ENCODE data around the gene SAMHD1.
"Not testable (repeated sequence)": the region's sequence is repeated elsewhere in the genome, so short reads cannot be mapped to it uniquely, and the experiment has no call there.

DNA sequence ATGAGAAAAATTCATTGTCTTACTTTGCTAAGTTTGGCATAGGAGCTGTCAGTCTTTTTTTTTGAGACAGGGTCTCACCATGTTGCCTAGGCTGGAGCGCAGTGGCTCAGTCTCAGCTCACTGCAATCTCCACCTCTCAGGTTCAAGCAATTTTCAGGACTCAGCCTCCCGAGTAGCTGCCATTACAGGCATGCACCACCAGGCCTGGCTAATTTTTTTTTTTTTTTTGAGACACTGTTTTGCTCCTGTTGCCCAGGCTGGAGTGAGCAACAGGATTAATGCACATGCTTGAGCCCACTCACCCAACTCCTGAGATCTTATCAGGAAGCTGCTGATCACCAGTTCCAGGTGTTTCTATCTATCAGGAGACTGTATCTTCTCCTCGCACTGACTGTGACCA, 15.5 kb upstream of the SAMHD1 start:
- TF ChIP-seq, protein P1, sequence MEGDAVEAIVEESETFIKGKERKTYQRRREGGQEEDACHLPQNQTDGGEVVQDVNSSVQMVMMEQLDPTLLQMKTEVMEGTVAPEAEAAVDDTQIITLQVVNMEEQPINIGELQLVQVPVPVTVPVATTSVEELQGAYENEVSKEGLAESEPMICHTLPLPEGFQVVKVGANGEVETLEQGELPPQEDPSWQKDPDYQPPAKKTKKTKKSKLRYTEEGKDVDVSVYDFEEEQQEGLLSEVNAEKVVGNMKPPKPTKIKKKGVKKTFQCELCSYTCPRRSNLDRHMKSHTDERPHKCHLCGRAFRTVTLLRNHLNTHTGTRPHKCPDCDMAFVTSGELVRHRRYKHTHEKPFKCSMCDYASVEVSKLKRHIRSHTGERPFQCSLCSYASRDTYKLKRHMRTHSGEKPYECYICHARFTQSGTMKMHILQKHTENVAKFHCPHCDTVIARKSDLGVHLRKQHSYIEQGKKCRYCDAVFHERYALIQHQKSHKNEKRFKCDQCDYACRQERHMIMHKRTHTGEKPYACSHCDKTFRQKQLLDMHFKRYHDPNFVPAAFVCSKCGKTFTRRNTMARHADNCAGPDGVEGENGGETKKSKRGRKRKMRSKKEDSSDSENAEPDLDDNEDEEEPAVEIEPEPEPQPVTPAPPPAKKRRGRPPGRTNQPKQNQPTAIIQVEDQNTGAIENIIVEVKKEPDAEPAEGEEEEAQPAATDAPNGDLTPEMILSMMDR (CRISPR knock-in tag; IDR thresholded peaks at IDR 0.05): not testable (repeated sequence)
- TF ChIP-seq ATF7 (IDR thresholded peaks at IDR 0.05); ATF7 (CRISPR knock-in tag; IDR thresholded peaks at IDR 0.05); CREB1 (IDR thresholded peaks at IDR 0.05); CREB1 (CRISPR knock-in tag; IDR thresholded peaks at IDR 0.05); ZNF317 (CRISPR knock-in tag; IDR thresholded peaks at IDR 0.05); SNRNP70 (IDR thresholded peaks at IDR 0.05; ENCODE audit: low read depth, low read length); RAD21 (CRISPR knock-in tag; IDR thresholded peaks at IDR 0.05); NFYB (CRISPR knock-in tag; IDR thresholded peaks at IDR 0.05): not testable (repeated sequence)
- TF ChIP-seq, protein P2, sequence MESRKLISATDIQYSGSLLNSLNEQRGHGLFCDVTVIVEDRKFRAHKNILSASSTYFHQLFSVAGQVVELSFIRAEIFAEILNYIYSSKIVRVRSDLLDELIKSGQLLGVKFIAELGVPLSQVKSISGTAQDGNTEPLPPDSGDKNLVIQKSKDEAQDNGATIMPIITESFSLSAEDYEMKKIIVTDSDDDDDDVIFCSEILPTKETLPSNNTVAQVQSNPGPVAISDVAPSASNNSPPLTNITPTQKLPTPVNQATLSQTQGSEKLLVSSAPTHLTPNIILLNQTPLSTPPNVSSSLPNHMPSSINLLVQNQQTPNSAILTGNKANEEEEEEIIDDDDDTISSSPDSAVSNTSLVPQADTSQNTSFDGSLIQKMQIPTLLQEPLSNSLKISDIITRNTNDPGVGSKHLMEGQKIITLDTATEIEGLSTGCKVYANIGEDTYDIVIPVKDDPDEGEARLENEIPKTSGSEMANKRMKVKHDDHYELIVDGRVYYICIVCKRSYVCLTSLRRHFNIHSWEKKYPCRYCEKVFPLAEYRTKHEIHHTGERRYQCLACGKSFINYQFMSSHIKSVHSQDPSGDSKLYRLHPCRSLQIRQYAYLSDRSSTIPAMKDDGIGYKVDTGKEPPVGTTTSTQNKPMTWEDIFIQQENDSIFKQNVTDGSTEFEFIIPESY (CRISPR knock-in tag; IDR thresholded peaks at IDR 0.05): not testable (repeated sequence)
- TF ChIP-seq, protein P3, sequence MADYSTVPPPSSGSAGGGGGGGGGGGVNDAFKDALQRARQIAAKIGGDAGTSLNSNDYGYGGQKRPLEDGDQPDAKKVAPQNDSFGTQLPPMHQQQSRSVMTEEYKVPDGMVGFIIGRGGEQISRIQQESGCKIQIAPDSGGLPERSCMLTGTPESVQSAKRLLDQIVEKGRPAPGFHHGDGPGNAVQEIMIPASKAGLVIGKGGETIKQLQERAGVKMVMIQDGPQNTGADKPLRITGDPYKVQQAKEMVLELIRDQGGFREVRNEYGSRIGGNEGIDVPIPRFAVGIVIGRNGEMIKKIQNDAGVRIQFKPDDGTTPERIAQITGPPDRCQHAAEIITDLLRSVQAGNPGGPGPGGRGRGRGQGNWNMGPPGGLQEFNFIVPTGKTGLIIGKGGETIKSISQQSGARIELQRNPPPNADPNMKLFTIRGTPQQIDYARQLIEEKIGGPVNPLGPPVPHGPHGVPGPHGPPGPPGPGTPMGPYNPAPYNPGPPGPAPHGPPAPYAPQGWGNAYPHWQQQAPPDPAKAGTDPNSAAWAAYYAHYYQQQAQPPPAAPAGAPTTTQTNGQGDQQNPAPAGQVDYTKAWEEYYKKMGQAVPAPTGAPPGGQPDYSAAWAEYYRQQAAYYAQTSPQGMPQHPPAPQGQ (CRISPR knock-in tag; IDR thresholded peaks at IDR 0.05; ENCODE audit: borderline replicate concordance): not testable (repeated sequence)
- TF ChIP-seq, protein P4, sequence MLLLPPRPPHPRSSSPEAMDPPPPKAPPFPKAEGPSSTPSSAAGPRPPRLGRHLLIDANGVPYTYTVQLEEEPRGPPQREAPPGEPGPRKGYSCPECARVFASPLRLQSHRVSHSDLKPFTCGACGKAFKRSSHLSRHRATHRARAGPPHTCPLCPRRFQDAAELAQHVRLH (CRISPR knock-in tag; IDR thresholded peaks at IDR 0.05; ENCODE audit: borderline replicate concordance, low read depth): not testable (repeated sequence)
- TF ChIP-seq, protein P5, sequence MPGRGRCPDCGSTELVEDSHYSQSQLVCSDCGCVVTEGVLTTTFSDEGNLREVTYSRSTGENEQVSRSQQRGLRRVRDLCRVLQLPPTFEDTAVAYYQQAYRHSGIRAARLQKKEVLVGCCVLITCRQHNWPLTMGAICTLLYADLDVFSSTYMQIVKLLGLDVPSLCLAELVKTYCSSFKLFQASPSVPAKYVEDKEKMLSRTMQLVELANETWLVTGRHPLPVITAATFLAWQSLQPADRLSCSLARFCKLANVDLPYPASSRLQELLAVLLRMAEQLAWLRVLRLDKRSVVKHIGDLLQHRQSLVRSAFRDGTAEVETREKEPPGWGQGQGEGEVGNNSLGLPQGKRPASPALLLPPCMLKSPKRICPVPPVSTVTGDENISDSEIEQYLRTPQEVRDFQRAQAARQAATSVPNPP (CRISPR knock-in tag; IDR thresholded peaks at IDR 0.05): not testable (repeated sequence)
- TF ChIP-seq, protein P6, sequence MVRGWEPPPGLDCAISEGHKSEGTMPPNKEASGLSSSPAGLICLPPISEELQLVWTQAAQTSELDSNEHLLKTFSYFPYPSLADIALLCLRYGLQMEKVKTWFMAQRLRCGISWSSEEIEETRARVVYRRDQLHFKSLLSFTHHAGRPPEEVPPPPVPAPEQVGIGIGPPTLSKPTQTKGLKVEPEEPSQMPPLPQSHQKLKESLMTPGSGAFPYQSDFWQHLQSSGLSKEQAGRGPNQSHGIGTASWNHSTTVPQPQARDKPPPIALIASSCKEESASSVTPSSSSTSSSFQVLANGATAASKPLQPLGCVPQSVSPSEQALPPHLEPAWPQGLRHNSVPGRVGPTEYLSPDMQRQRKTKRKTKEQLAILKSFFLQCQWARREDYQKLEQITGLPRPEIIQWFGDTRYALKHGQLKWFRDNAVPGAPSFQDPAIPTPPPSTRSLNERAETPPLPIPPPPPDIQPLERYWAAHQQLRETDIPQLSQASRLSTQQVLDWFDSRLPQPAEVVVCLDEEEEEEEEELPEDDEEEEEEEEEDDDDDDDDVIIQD (CRISPR knock-in tag; IDR thresholded peaks at IDR 0.05; ENCODE audit: low read depth): not testable (repeated sequence)
- TF ChIP-seq, protein P7, sequence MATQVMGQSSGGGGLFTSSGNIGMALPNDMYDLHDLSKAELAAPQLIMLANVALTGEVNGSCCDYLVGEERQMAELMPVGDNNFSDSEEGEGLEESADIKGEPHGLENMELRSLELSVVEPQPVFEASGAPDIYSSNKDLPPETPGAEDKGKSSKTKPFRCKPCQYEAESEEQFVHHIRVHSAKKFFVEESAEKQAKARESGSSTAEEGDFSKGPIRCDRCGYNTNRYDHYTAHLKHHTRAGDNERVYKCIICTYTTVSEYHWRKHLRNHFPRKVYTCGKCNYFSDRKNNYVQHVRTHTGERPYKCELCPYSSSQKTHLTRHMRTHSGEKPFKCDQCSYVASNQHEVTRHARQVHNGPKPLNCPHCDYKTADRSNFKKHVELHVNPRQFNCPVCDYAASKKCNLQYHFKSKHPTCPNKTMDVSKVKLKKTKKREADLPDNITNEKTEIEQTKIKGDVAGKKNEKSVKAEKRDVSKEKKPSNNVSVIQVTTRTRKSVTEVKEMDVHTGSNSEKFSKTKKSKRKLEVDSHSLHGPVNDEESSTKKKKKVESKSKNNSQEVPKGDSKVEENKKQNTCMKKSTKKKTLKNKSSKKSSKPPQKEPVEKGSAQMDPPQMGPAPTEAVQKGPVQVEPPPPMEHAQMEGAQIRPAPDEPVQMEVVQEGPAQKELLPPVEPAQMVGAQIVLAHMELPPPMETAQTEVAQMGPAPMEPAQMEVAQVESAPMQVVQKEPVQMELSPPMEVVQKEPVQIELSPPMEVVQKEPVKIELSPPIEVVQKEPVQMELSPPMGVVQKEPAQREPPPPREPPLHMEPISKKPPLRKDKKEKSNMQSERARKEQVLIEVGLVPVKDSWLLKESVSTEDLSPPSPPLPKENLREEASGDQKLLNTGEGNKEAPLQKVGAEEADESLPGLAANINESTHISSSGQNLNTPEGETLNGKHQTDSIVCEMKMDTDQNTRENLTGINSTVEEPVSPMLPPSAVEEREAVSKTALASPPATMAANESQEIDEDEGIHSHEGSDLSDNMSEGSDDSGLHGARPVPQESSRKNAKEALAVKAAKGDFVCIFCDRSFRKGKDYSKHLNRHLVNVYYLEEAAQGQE (IDR thresholded peaks at IDR 0.05; ENCODE audit: borderline replicate concordance in 1 of 2, low read depth in 1 of 2, low read length in 2 of 2): not testable (repeated sequence)
- TF ChIP-seq, protein P8, sequence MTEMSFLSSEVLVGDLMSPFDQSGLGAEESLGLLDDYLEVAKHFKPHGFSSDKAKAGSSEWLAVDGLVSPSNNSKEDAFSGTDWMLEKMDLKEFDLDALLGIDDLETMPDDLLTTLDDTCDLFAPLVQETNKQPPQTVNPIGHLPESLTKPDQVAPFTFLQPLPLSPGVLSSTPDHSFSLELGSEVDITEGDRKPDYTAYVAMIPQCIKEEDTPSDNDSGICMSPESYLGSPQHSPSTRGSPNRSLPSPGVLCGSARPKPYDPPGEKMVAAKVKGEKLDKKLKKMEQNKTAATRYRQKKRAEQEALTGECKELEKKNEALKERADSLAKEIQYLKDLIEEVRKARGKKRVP (CRISPR knock-in tag; IDR thresholded peaks at IDR 0.05): not testable (repeated sequence)
